Keratinocyte (primary cell): Measurements from ENCODE around the gene CUL1. TPM values are rescaled to one million over a fixed set of nuclear protein-coding genes. Genes with fewer than 3 reads are reported as not detected.

Experiments
- DNase-seq: peaks from one replicate; pipeline ENCODE4 v3.0.0-alpha.2; 2011; ENCODE audit warnings: low read depth, missing footprints, low spot score
- FAIRE-seq: peaks from 2 replicates; lab custom pipeline; 2011; peaks lifted over from hg19 to GRCh38; lab: Jason Lieb, UNC
- H2AFZ ChIP-seq: 2 replicates; pipeline ENCODE4 v1.6.0; 2012; ENCODE audit warnings: low read length, control low read depth, inconsistent platforms; ENCODE audit not compliant: control insufficient read depth
- H3K27ac ChIP-seq: 2 replicates; pipeline ENCODE4 v1.5.1; 2011; ENCODE audit warnings: low read length; ENCODE audit not compliant: control insufficient read depth, insufficient read depth
- H3K27me3 ChIP-seq: 3 replicates; pipeline ENCODE4 v1.6.0; 2011; ENCODE audit warnings: low read length; ENCODE audit not compliant: control insufficient read depth, insufficient read depth; ENCODE audit errors: extremely low read depth
- H3K36me3 ChIP-seq, 2 experiments: 2 replicates in 1 of 2; 3 replicates in 1 of 2; pipeline ENCODE4 v1.5.1; 2011; ENCODE audit warnings: low read length in 2 of 2, mild to moderate bottlenecking in 1 of 2; ENCODE audit not compliant: control insufficient read depth in 2 of 2, insufficient read depth in 2 of 2; ENCODE audit errors: extremely low read depth in 1 of 2
- H3K4me1 ChIP-seq: 3 replicates; pipeline ENCODE4 v1.5.1; 2011; ENCODE audit warnings: low read length; ENCODE audit not compliant: control insufficient read depth, insufficient read depth; ENCODE audit errors: extremely low read depth
- H3K4me2 ChIP-seq: 3 replicates; pipeline ENCODE4 v1.6.0; 2011; ENCODE audit warnings: low read depth, low read length; ENCODE audit not compliant: control insufficient read depth, insufficient read depth; ENCODE audit errors: extremely low read depth
- H3K4me3 ChIP-seq, 3 experiments: fragments of 200-600 bp in 1 of 3; sonication (generic) in 1 of 3; 2 replicates in 2 of 3; 3 replicates in 1 of 3; pipeline ENCODE4 v1.5.1; 2011 to 2016; ENCODE audit warnings: low read length in 3 of 3, mild to moderate bottlenecking in 3 of 3, control low read depth in 2 of 3, inconsistent platforms in 1 of 3, low read depth in 1 of 3, mixed read lengths in 1 of 3, mixed run types in 1 of 3, moderate library complexity in 1 of 3; ENCODE audit not compliant: control insufficient read depth in 2 of 3, insufficient read depth in 2 of 3; ENCODE audit errors: extremely low read depth in 1 of 3
- H3K79me2 ChIP-seq: 2 replicates; pipeline ENCODE4 v1.6.0; 2012; ENCODE audit warnings: low read length; ENCODE audit not compliant: control insufficient read depth, insufficient read depth
- H3K9ac ChIP-seq: 3 replicates; pipeline ENCODE4 v1.6.0; 2011; ENCODE audit warnings: low read length; ENCODE audit not compliant: control insufficient read depth, insufficient read depth; ENCODE audit errors: extremely low read depth
- H3K9me1 ChIP-seq: 3 replicates; pipeline ENCODE4 v1.6.0; 2011; ENCODE audit warnings: low read length; ENCODE audit not compliant: control insufficient read depth, insufficient read depth; ENCODE audit errors: extremely low read depth
- H3K9me3 ChIP-seq: 2 replicates; pipeline ENCODE4 v1.5.1; 2012; ENCODE audit warnings: low read depth, low read length; ENCODE audit not compliant: control insufficient read depth
- H4K20me1 ChIP-seq: 3 replicates; pipeline ENCODE4 v1.6.0; 2011; ENCODE audit warnings: low read length; ENCODE audit not compliant: control insufficient read depth, insufficient read depth; ENCODE audit errors: extremely low read depth
- EZH2 ChIP-seq: IDR thresholded peaks from one replicate; pipeline ENCODE4 v1.6.1; 2012; ENCODE audit warnings: inconsistent platforms, mild to moderate bottlenecking, low read length, moderate library complexity
- dilution Hi-C: fragments of 300-500 bp; cut with MboI; formaldehyde crosslinking; loops from one replicate; pipeline ENCODE4 v1.7.0; 2020; ENCODE audit warnings: low sequenced_read_pairs; ENCODE audit not compliant: extremely low pct_ligation_motif_present
- polyA plus RNA-seq, 5 experiments: library from polyadenylated mRNA; depleted of rRNA in 3 of 5; stranded (reverse) in 3 of 5; stranded (forward) in 1 of 5; unstranded in 1 of 5; fragments of >200 nt; gene quantifications; 1 replicate in 1 of 5; 2 replicates in 3 of 5; 3 replicates in 1 of 5; pipeline versions ENCODE4 v1.2.1 to v1.2.3, GENCODE V29; 2011 to 2012; ENCODE audit warnings: missing spikeins in 2 of 5, low read depth in 1 of 5, low replicate concordance in 1 of 5
- TF ChIP-seq, protein P1 (sequence below), 3 experiments: IDR thresholded peaks in 1 of 3; conservative IDR thresholded peaks in 1 of 3; optimal IDR thresholded peaks in 1 of 3; 2 replicates in 2 of 3; 3 replicates in 1 of 3; pipeline versions ENCODE3 to v1.5.1; 2011; ENCODE audit warnings: low read length in 3 of 3, mild to moderate bottlenecking in 3 of 3, moderate library complexity in 2 of 3, control low read depth in 1 of 3, inconsistent platforms in 1 of 3; ENCODE audit not compliant: insufficient read depth in 2 of 3; ENCODE audit errors: extremely low read depth in 1 of 3

Gene CUL1
- polyA plus RNA-seq, 1 donor (not counting 4 experiments of a cell fraction or from before 2014, with no cell fraction given), result 55.4 TPM

- Histone ChIP-seq H3K9me1 (no peaks in the 10 kb centered on the region), H3K36me3 (peaks cover 0 to 8% of the 10 kb centered on the region in 2 experiments), H3K27ac (no peak overlapping the region), H3K9ac (no peak overlapping the region), H3K27me3 (no peaks in the 10 kb centered on the region), H3K4me3 (no peak overlapping the region), H3K9me3 (no peaks in the 10 kb centered on the region), H2AFZ (no peak overlapping the region), H3K79me2 (peaks cover 7% of the 10 kb centered on the region), H4K20me1 (no peaks in the 10 kb centered on the region), H3K4me1 (no peaks in the 10 kb centered on the region), H3K4me2 (no peak overlapping the region)
- no peak for FAIRE-seq
- no peak for DNase-seq
- dilution Hi-C loops, result no loop called here
- TF ChIP-seq, protein P1, sequence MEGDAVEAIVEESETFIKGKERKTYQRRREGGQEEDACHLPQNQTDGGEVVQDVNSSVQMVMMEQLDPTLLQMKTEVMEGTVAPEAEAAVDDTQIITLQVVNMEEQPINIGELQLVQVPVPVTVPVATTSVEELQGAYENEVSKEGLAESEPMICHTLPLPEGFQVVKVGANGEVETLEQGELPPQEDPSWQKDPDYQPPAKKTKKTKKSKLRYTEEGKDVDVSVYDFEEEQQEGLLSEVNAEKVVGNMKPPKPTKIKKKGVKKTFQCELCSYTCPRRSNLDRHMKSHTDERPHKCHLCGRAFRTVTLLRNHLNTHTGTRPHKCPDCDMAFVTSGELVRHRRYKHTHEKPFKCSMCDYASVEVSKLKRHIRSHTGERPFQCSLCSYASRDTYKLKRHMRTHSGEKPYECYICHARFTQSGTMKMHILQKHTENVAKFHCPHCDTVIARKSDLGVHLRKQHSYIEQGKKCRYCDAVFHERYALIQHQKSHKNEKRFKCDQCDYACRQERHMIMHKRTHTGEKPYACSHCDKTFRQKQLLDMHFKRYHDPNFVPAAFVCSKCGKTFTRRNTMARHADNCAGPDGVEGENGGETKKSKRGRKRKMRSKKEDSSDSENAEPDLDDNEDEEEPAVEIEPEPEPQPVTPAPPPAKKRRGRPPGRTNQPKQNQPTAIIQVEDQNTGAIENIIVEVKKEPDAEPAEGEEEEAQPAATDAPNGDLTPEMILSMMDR (optimal IDR thresholded peaks at IDR 0.05 in 1 of 3, IDR thresholded peaks at IDR 0.05 in 1 of 3, conservative IDR thresholded peaks at IDR 0.05 in 1 of 3; ENCODE audit: extremely low read depth in 1 of 3, insufficient read depth in 2 of 3, low read length in 3 of 3), result no peak
- no peak for TF ChIP-seq EZH2
These were observed 132.4 kb downstream of the CUL1 start for GRCh38 chr7:148830897-148831692.

DNA sequence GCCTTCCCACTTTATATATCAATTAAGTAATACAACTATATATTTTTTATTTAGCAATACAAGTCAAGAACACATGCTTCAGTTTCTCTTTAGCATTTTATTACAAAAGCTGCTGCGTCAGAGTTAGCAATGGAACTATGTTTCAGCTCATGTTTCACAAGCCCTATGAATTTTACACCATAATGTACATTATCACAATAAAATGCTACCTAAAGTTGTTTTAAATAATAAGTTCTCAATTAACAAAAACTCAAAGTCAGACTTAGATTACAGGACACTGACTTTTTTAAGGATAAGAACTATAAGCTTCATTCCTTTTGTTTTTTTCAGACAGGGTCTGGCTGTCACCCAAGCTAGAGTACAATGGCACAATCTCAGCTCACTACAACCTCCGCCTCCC, 133.1 kb downstream of the CUL1 start:
- Histone ChIP-seq H4K20me1 (no peaks in the 10 kb centered on the region), H3K36me3 (peaks cover 0 to 4% of the 10 kb centered on the region in 2 experiments), H3K27ac (no peak overlapping the region), H3K9me1 (no peaks in the 10 kb centered on the region), H3K9me3 (no peaks in the 10 kb centered on the region), H3K4me2 (no peak overlapping the region), H2AFZ (no peak overlapping the region), H3K4me1 (no peaks in the 10 kb centered on the region), H3K79me2 (peaks cover 7% of the 10 kb centered on the region), H3K27me3 (no peaks in the 10 kb centered on the region), H3K9ac (no peak overlapping the region), H3K4me3 (no peak overlapping the region)
- FAIRE-seq (no peak), DNase-seq (no peak)
- dilution Hi-C loops, result no loop called here
- TF ChIP-seq, protein P1 (optimal IDR thresholded peaks at IDR 0.05 in 1 of 3, IDR thresholded peaks at IDR 0.05 in 1 of 3, conservative IDR thresholded peaks at IDR 0.05 in 1 of 3; ENCODE audit: extremely low read depth in 1 of 3, insufficient read depth in 2 of 3, low read length in 3 of 3), result no peak
